Heart left ventricle (tissue), 16 donors: ENCODE data around the gene PLA2G6. TPM values are rescaled to one million over a fixed set of nuclear protein-coding genes. Genes with fewer than 3 reads are reported as not detected.
A peak's percentile ranks its signal among the peaks of the same experiment; 100 is the strongest.

Experiments used
- ATAC-seq, 4 donors: fragments of 200-7000 bp; cut with Tn5 transposase; one replicate each; pipeline ENCODE4 v1.9.1; 2020 to 2022; ENCODE audit warnings: moderate library complexity in 4 of 4, mild to moderate bottlenecking in 3 of 4, moderate number of reproducible peaks in 1 of 4
- DNase-seq, 5 donors: peaks; one replicate each; pipeline ENCODE4 v3.0.0-alpha.2; 2020
- H3K27ac ChIP-seq, 12 donors: fragments of 200-600 bp; sonication (generic) in 4 of 12; one replicate each; pipeline versions ENCODE4 v1.5.0 to v1.8.0; 2016 to 2022; ENCODE audit warnings: mild to moderate bottlenecking in 2 of 12
- H3K27me3 ChIP-seq, 9 donors: fragments of 200-600 bp; sonication (generic) in 2 of 9; one replicate each; pipeline versions ENCODE4 v1.5.1 to v1.8.0; 2016 to 2022; ENCODE audit warnings: mild to moderate bottlenecking in 3 of 9
- H3K36me3 ChIP-seq, 9 donors: fragments of 200-600 bp; sonication (generic) in 2 of 9; one replicate each; pipeline versions ENCODE4 v1.5.0 to v1.8.0; 2018 to 2022; ENCODE audit warnings: mild to moderate bottlenecking in 2 of 9
- H3K4me1 ChIP-seq, 12 donors: fragments of 200-600 bp; sonication (generic) in 4 of 12; one replicate each; pipeline versions ENCODE4 v1.5.0 to v1.8.0; 2016 to 2022; ENCODE audit warnings: mild to moderate bottlenecking in 3 of 12
- H3K4me3 ChIP-seq, 12 donors: fragments of 200-600 bp; sonication (generic) in 4 of 12; one replicate each; pipeline versions ENCODE4 v1.5.0 to v1.8.0; 2017 to 2022; ENCODE audit warnings: mild to moderate bottlenecking in 9 of 12, moderate library complexity in 4 of 12
- H3K9me3 ChIP-seq, 12 donors: fragments of 200-600 bp; sonication (generic) in 4 of 12; one replicate each; pipeline versions ENCODE4 v1.5.0 to v1.8.0; 2016 to 2022; ENCODE audit warnings: mild to moderate bottlenecking in 1 of 12
- CTCF ChIP-seq, 12 donors: fragments of 200-600 bp; sonication (generic) in 4 of 12; IDR thresholded peaks; one replicate each; pipeline versions ENCODE4 v1.5.0 to v1.8.0; 2018 to 2022; ENCODE audit warnings: antibody characterized with exemption in 12 of 12, mild to moderate bottlenecking in 5 of 12
- POLR2A ChIP-seq, 2 donors: fragments of 450-650 bp; IDR thresholded peaks; one replicate each; pipeline ENCODE4 v1.6.1; 2017; ENCODE audit warnings: antibody characterized with exemption in 2 of 2, mild to moderate bottlenecking in 2 of 2, moderate library complexity in 2 of 2
- WGBS, 4 donors: extraction: QIAGEN DNeasy Blood & Tissue Kit in 2 of 4; methylation state at CpG; one replicate each; pipeline versions ENCODE4 v1.1.5 to v1.1.7; 2013 to 2018; 5-methylcytosine and 5-hydroxymethylcytosine counted together
- intact Hi-C, 10 donors: fragments of 100-400 bp; cut with DNase I; formaldehyde crosslinking; loops; one replicate each; pipeline versions ENCODE4 v1.11.1 to v1.14.2; 2022
- polyA plus RNA-seq, 2 donors: library from polyadenylated mRNA; stranded (reverse); fragments of 200-250 nt; gene quantifications; one replicate each; pipeline ENCODE4 v1.2.3, GENCODE V29; 2013
- total RNA-seq, 9 donors: library from RNA; depleted of rRNA in 2 of 9; stranded (reverse); fragments of >200 nt in 2 of 9; fragmentation: NEBNext Ultra II Directional in 3 of 9; extraction: Animal tissue kit (Norgen Biotek cat#: 25700) in 3 of 9; gene quantifications; one replicate each; pipeline versions ENCODE4 v1.1.0 to v1.2.4, GENCODE V29; 2016 to 2023
- donor health status: ischemic (EF 13 %, LVEDD 7.1; RV severe dilation, severe dysfunction).
- donor health status: healthy with polysubstance abuse.
- donor health status: DM: no; HTN: yes; CAD: no.
- donor health status: DM: no; HTN: no; CAD: no.
- donor health status: ischemic (EF 25% LVEDD 6.9; RV normal size, moderate dysfunction).
- donor health status: ischemic (EF 25% LVEDD 5.7; RV mildly dilated, moderate dysfunction).
- donor health status: healthy.
- donor health status: DM: yes; HTN: yes; CAD: no.
- donor health status: ischemic (EF 35%, LVEDD 5.7; RV mildly dilated, moderate dysfunction).
- donor health status: nonischemic (EF 11% LVEDD 7.7; RV severe dilation, severe dysfunction).
- donor health status: DM: yes; HTN: yes; CAD: no.
- donor health status: PGD.
- donor health status: ischemic (EF 29% LVEDD 5.4; RV normal size, mild dysfunction).
- donor health status: nonischemic (EF 23%, LVEDD 6.1; RV moderate dilation, normal function).

PLA2G6 gene
- total and polyA plus RNA-seq, 11 donors, result 4.9 to 17.9 (median 11.0) TPM

GRCh38 chr22:38223289-38223960 lies 41.8 kb upstream of the PLA2G6 start:
- Histone ChIP-seq H3K27ac (peak overlapping the region in 2 of 12 donors; percentile 44 to 52), H3K9me3 (no peaks in the 10 kb centered on the region), H3K4me1 (peaks cover 4 to 44% (median 23%) of the 10 kb centered on the region in 12 donors), H3K4me3 (no peak overlapping the region), H3K36me3 (peaks cover 0 to 73% (median 63%) of the 10 kb centered on the region in 9 donors), H3K27me3 (no peaks in the 10 kb centered on the region)
- no peak for DNase-seq
- no peak for TF ChIP-seq CTCF (IDR thresholded peaks at IDR 0.05)
- no peak for TF ChIP-seq POLR2A (IDR thresholded peaks at IDR 0.05)
- WGBS, 4 donors, result 81 to 89% (median 84%) methylated on average over 11 to 12 of the region's 12 CpGs
- intact Hi-C loops, result no loop called here
- ATAC-seq, result no peak

GRCh38 chr22:38222797-38223119 lies 41.1 kb upstream of the PLA2G6 start:
- H3K27ac ChIP-seq, result peak overlapping the region in 2 of 12 donors; percentile 44 to 52
- peaks cover 4 to 44% (median 26%) of the 10 kb centered on the region in 12 donors for H3K4me1 ChIP-seq
- H3K4me3 ChIP-seq, result no peak overlapping the region
- H3K9me3 ChIP-seq, result no peaks in the 10 kb centered on the region
- no peak for TF ChIP-seq POLR2A (IDR thresholded peaks at IDR 0.05)
- no peak for TF ChIP-seq CTCF (IDR thresholded peaks at IDR 0.05)
- 63 to 76% (median 65%) methylated on average over 8 of the region's 8 CpGs for WGBS, 4 donors
- DNase-seq, result no peak
- ATAC-seq, result no peak
- H3K36me3 ChIP-seq, result peaks cover 0 to 66% (median 57%) of the 10 kb centered on the region in 9 donors
- intact Hi-C loops, result no loop called here
- no peaks in the 10 kb centered on the region for H3K27me3 ChIP-seq

GRCh38 chr22:38221908-38222796 lies 40.5 kb upstream of the PLA2G6 start:
- ATAC-seq, result no peak
- intact Hi-C loops, result no loop called here
- H3K4me3 ChIP-seq, result no peak overlapping the region
- H3K4me1 ChIP-seq, result peaks cover 4 to 42% (median 28%) of the 10 kb centered on the region in 12 donors
- peak overlapping the region in 3 of 12 donors; percentile 43 to 52 (median 44) for H3K27ac ChIP-seq
- no peaks in the 10 kb centered on the region for H3K9me3 ChIP-seq
- H3K27me3 ChIP-seq, result no peaks in the 10 kb centered on the region
- TF ChIP-seq CTCF (IDR thresholded peaks at IDR 0.05) (no peak), POLR2A (IDR thresholded peaks at IDR 0.05) (no peak)
- peaks cover 0 to 60% (median 51%) of the 10 kb centered on the region in 9 donors for H3K36me3 ChIP-seq
- DNase-seq, result no peak
- WGBS, 4 donors, result 90 to 92% (median 90%) methylated on average over 20 to 25 of the region's 25 CpGs

GRCh38 chr22:38221407-38221806 lies 39.8 kb upstream of the PLA2G6 start:
- Histone ChIP-seq H3K4me1 (peaks cover 4 to 42% (median 28%) of the 10 kb centered on the region in 12 donors), H3K27me3 (no peaks in the 10 kb centered on the region), H3K4me3 (no peak overlapping the region), H3K27ac (no peak overlapping the region), H3K9me3 (no peaks in the 10 kb centered on the region), H3K36me3 (peaks cover 0 to 55% (median 46%) of the 10 kb centered on the region in 9 donors)
- ATAC-seq (no peak), DNase-seq (no peak)
- 92 to 97% (median 94%) methylated on average over 21 to 22 of the region's 22 CpGs for WGBS, 4 donors
- intact Hi-C loops, result no loop called here
- TF ChIP-seq POLR2A (IDR thresholded peaks at IDR 0.05) (no peak), CTCF (IDR thresholded peaks at IDR 0.05) (no peak)
